ENCODE data around the gene NID2. TPM values are rescaled to one million over a fixed set of nuclear protein-coding genes. Genes with fewer than 3 reads are reported as not detected.
A peak's percentile ranks its signal among the peaks of the same experiment; 100 is the strongest.

Gene NID2
- total and polyA plus RNA-seq, 3 experiments from 2014 or later = 0.30 TPM; not detected in 2

DNA sequence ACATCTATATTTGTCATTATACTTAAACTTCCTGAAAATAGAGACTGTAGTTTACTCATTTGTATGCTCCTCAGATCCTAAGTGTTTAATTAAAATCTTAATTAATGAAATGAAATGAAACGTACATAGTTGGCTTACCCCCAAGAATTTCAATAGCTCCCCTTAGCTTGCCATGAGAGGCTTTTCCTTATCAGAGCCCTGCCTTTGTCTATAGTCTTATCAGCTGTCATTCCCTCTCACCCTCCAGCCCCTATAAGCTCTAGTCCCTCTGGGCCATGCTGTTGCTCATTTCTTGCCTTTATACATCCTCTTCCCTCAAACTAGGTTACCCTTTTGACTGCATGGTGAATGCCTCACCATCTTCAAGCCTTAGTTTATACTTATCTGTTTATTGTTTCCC lies 80.6 kb downstream of the NID2 start:
- peak overlapping the region; percentile 94 for H3K4me3 ChIP-seq (ENCODE audit: low read length)
- peaks cover 30% of the 10 kb centered on the region for H3K4me1 ChIP-seq (ENCODE audit: insufficient read depth, low read length)
- H3K27me3 ChIP-seq (ENCODE audit: insufficient read depth, low read length, poor library complexity, severe bottlenecking) = no peaks in the 10 kb centered on the region
- Mint-ChIP-seq H3K4me3 (peak overlapping the region in 4 of 7 donors; percentile 95 to 97 (median 97)), H3K9me3 (no peaks in the 10 kb centered on the region), H3K36me3 (peaks cover 0 to 27% (median 2%) of the 10 kb centered on the region in 3 donors), H3K4me1 (peaks cover 31 to 43% (median 39%) of the 10 kb centered on the region in 3 donors), H3K27ac (peak overlapping the region in 6 of 8 donors; percentile 79 to 99 (median 96)), H3K27me3 (no peaks in the 10 kb centered on the region)
- peaks cover 9% of the 10 kb centered on the region for H3K36me3 ChIP-seq (ENCODE audit: insufficient read depth, low read length)
- H3K27ac ChIP-seq (ENCODE audit: low read depth, low read length) = no peak overlapping the region
- CTCF ChIA-PET = interaction anchor here (0.7 to 1.7 kb wide), 2 partner anchors 8 to 10 kb away, joined by 3 to 5 read pairs; no protein-coding TSS in a partner anchor
- no peak for DNase-seq
- no peaks in the 10 kb centered on the region for H3K9me3 ChIP-seq (ENCODE audit: low read length)
- POLR2A ChIA-PET = no interaction called here

DNA sequence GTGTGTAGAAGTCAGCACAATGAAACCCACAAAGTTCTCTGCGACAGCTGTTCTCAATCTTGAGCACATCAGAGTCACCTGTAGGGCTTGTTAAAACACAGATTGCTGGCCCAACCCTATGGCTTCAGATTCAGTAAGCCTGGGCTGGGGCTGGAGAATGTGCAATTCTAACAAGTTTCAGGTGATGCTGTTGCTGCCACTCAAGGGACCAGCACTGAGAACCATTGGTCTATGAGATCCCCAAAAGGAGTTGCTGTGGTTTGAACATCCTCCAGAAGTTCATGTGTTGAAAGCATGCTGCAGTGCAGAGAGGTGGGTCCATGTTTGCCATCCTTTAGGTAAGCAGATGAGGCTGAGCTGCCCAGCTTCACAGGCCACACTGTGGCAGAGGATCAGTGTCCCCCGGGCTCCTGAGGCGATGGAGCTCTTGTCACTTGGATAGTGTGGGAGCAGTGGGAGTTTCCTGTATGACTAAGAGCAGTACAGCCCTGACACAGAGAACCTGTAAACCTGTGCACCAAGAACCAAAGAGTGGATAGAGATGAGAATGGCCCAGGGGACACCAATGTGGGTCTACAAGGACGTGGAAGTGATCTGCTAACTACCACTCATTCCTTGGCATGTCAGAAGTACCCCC lies 87.5 kb downstream of the NID2 start:
- no peaks in the 10 kb centered on the region for H3K9me3 Mint-ChIP-seq
- DNase-seq = no peak
- POLR2A ChIA-PET = interaction anchor here (0.5 kb wide), 1 partner anchor 330 kb away, joined by 3 read pairs; no protein-coding TSS in a partner anchor

GRCh38 chr14:51979088-51979709 lies 89.7 kb downstream of the NID2 start:
- Histone ChIP-seq H3K27me3 (ENCODE audit: insufficient read depth, low read length, poor library complexity, severe bottlenecking) (no peaks in the 10 kb centered on the region), H3K4me3 (ENCODE audit: low read length) (no peak overlapping the region), H3K27ac (ENCODE audit: low read depth, low read length) (no peak overlapping the region), H3K4me1 (ENCODE audit: insufficient read depth, low read length) (peaks cover 4% of the 10 kb centered on the region), H3K9me3 (ENCODE audit: low read length) (no peaks in the 10 kb centered on the region), H3K36me3 (ENCODE audit: insufficient read depth, low read length) (no peaks in the 10 kb centered on the region)
- Mint-ChIP-seq H3K4me3 (no peak overlapping the region), H3K4me1 (peaks cover 5 to 7% (median 6%) of the 10 kb centered on the region in 3 donors), H3K9me3 (no peaks in the 10 kb centered on the region), H3K27ac (peak overlapping the region in 1 of 8 donors; percentile 48), H3K27me3 (no peaks in the 10 kb centered on the region), H3K36me3 (peaks cover 0 to 1% (median 0%) of the 10 kb centered on the region in 3 donors)
- POLR2A ChIA-PET = no interaction called here
- CTCF ChIA-PET = interaction anchor here (0.6 to 4.2 kb wide), 28 partner anchors 9 to 696 kb away, joined by 3 to 43 read pairs (median 4); partner anchors contain the start of genes FRMD6, GNG2 and RTRAF
- DNase-seq = peak; percentile 62 to 86 (median 75)

More for the DNA sequence above, 87.5 kb downstream of the NID2 start:
- peaks cover 5 to 7% (median 6%) of the 10 kb centered on the region in 3 donors for H3K4me1 Mint-ChIP-seq
- no peak overlapping the region for H3K27ac ChIP-seq (ENCODE audit: low read depth, low read length)
- CTCF ChIA-PET = interaction anchor here (0.9 to 3.8 kb wide), 5 partner anchors 11 to 290 kb away, joined by 3 to 31 read pairs (median 5); partner anchors contain the start of gene GNG2
- H3K27me3 Mint-ChIP-seq = no peaks in the 10 kb centered on the region
- peaks cover 4% of the 10 kb centered on the region for H3K4me1 ChIP-seq (ENCODE audit: insufficient read depth, low read length)
- peaks cover 0 to 4% (median 0%) of the 10 kb centered on the region in 3 donors for H3K36me3 Mint-ChIP-seq
- no peaks in the 10 kb centered on the region for H3K27me3 ChIP-seq (ENCODE audit: insufficient read depth, low read length, poor library complexity, severe bottlenecking)
- H3K4me3 ChIP-seq (ENCODE audit: low read length) = no peak overlapping the region
- no peak overlapping the region for H3K4me3 Mint-ChIP-seq
- no peaks in the 10 kb centered on the region for H3K36me3 ChIP-seq (ENCODE audit: insufficient read depth, low read length)
- H3K9me3 ChIP-seq (ENCODE audit: low read length) = no peaks in the 10 kb centered on the region
- H3K27ac Mint-ChIP-seq = peak overlapping the region in 1 of 8 donors; percentile 29

- Mint-ChIP-seq H3K9me3 (no peaks in the 10 kb centered on the region), H3K27ac (no peak overlapping the region), H3K4me3 (no peak overlapping the region), H3K27me3 (no peaks in the 10 kb centered on the region), H3K36me3 (peaks cover 0 to 1% (median 0%) of the 10 kb centered on the region in 3 donors), H3K4me1 (peaks cover 5 to 7% (median 6%) of the 10 kb centered on the region in 3 donors)
- no peak overlapping the region for H3K4me3 ChIP-seq (ENCODE audit: low read length)
- no peak overlapping the region for H3K27ac ChIP-seq (ENCODE audit: low read depth, low read length)
- peaks cover 4% of the 10 kb centered on the region for H3K4me1 ChIP-seq (ENCODE audit: insufficient read depth, low read length)
- H3K36me3 ChIP-seq (ENCODE audit: insufficient read depth, low read length) = no peaks in the 10 kb centered on the region
- ChIA-PET POLR2A (no interaction called here), CTCF (interaction anchor here (0.7 to 4.2 kb wide), 22 partner anchors 8 to 696 kb away, joined by 3 to 43 read pairs (median 4); partner anchors contain the start of genes FRMD6 and GNG2)
- H3K9me3 ChIP-seq (ENCODE audit: low read length) = no peaks in the 10 kb centered on the region
- DNase-seq = no peak
- H3K27me3 ChIP-seq (ENCODE audit: insufficient read depth, low read length, poor library complexity, severe bottlenecking) = no peaks in the 10 kb centered on the region
Measured at GRCh38 chr14:51978681-51979085, 90.2 kb downstream of the NID2 start.

GRCh38 chr14:51977075-51977474 lies 91.8 kb downstream of the NID2 start:
- no peaks in the 10 kb centered on the region for H3K27me3 ChIP-seq (ENCODE audit: insufficient read depth, low read length, poor library complexity, severe bottlenecking)
- peaks cover 0 to 1% (median 0%) of the 10 kb centered on the region in 3 donors for H3K36me3 Mint-ChIP-seq
- H3K4me3 Mint-ChIP-seq = no peak overlapping the region
- CTCF ChIA-PET = interaction anchor here (1.3 to 4.2 kb wide), 6 partner anchors 9 to 694 kb away, joined by 4 to 43 read pairs (median 13); no protein-coding TSS in a partner anchor
- no peaks in the 10 kb centered on the region for H3K27me3 Mint-ChIP-seq
- DNase-seq = no peak
- no peaks in the 10 kb centered on the region for H3K9me3 Mint-ChIP-seq
- H3K36me3 ChIP-seq (ENCODE audit: insufficient read depth, low read length) = no peaks in the 10 kb centered on the region
- H3K27ac Mint-ChIP-seq = peak overlapping the region in 1 of 8 donors; percentile 3
- H3K9me3 ChIP-seq (ENCODE audit: low read length) = no peaks in the 10 kb centered on the region
- no peak overlapping the region for H3K27ac ChIP-seq (ENCODE audit: low read depth, low read length)
- POLR2A ChIA-PET = no interaction called here
- peaks cover 5 to 7% (median 6%) of the 10 kb centered on the region in 3 donors for H3K4me1 Mint-ChIP-seq
- peaks cover 4% of the 10 kb centered on the region for H3K4me1 ChIP-seq (ENCODE audit: insufficient read depth, low read length)
- H3K4me3 ChIP-seq (ENCODE audit: low read length) = no peak overlapping the region

GRCh38 chr14:51972566-51972965 lies 96.3 kb downstream of the NID2 start:
- Histone ChIP-seq H3K9me3 (ENCODE audit: low read length) (no peaks in the 10 kb centered on the region), H3K27ac (ENCODE audit: low read depth, low read length) (no peak overlapping the region), H3K4me1 (ENCODE audit: insufficient read depth, low read length) (no peaks in the 10 kb centered on the region), H3K27me3 (ENCODE audit: insufficient read depth, low read length, poor library complexity, severe bottlenecking) (no peaks in the 10 kb centered on the region), H3K4me3 (ENCODE audit: low read length) (no peak overlapping the region), H3K36me3 (ENCODE audit: insufficient read depth, low read length) (no peaks in the 10 kb centered on the region)
- no peak for DNase-seq
- peaks cover 0 to 16% (median 0%) of the 10 kb centered on the region in 3 donors for H3K4me1 Mint-ChIP-seq
- CTCF ChIA-PET = no interaction called here
- POLR2A ChIA-PET = no interaction called here
- peak overlapping the region in 5 of 8 donors; percentile 6 to 44 (median 30) for H3K27ac Mint-ChIP-seq
- H3K36me3 Mint-ChIP-seq = peaks cover 0 to 28% (median 2%) of the 10 kb centered on the region in 3 donors
- no peaks in the 10 kb centered on the region for H3K9me3 Mint-ChIP-seq
- no peak overlapping the region for H3K4me3 Mint-ChIP-seq
- no peaks in the 10 kb centered on the region for H3K27me3 Mint-ChIP-seq

GRCh38 chr14:51969852-51970540 lies 98.9 kb downstream of the NID2 start:
- ChIA-PET POLR2A (no interaction called here), CTCF (interaction anchor here (1.5 kb wide), 1 partner anchor 10 kb away, joined by 7 read pairs; no protein-coding TSS in a partner anchor)
- no peak overlapping the region for H3K4me3 ChIP-seq (ENCODE audit: low read length)
- H3K4me1 ChIP-seq (ENCODE audit: insufficient read depth, low read length) = no peaks in the 10 kb centered on the region
- Mint-ChIP-seq H3K27me3 (no peaks in the 10 kb centered on the region), H3K4me3 (no peak overlapping the region), H3K9me3 (no peaks in the 10 kb centered on the region), H3K4me1 (peaks cover 3 to 16% (median 4%) of the 10 kb centered on the region in 3 donors), H3K36me3 (peaks cover 0 to 49% (median 7%) of the 10 kb centered on the region in 3 donors), H3K27ac (peak overlapping the region in 4 of 8 donors; percentile 34 to 84 (median 44))
- no peaks in the 10 kb centered on the region for H3K27me3 ChIP-seq (ENCODE audit: insufficient read depth, low read length, poor library complexity, severe bottlenecking)
- no peak for DNase-seq
- no peak overlapping the region for H3K27ac ChIP-seq (ENCODE audit: low read depth, low read length)
- no peaks in the 10 kb centered on the region for H3K9me3 ChIP-seq (ENCODE audit: low read length)
- no peaks in the 10 kb centered on the region for H3K36me3 ChIP-seq (ENCODE audit: insufficient read depth, low read length)

All from CD8-positive, alpha-beta memory T cell (primary cell).